Right lobe of liver (tissue), 6 donors: ENCODE data around the gene TANC2. TPM values are rescaled to one million over a fixed set of nuclear protein-coding genes. Genes with fewer than 3 reads are reported as not detected.
"Not testable (repeated sequence)": the region's sequence is repeated elsewhere in the genome, so short reads cannot be mapped to it uniquely, and the experiment has no call there.

Experiments used
- ATAC-seq, 4 donors: fragments of 200-7000 bp; cut with Tn5 transposase; one replicate each; pipeline ENCODE4 v1.9.1; 2020; ENCODE audit warnings: mild to moderate bottlenecking in 4 of 4, moderate library complexity in 4 of 4
- DNase-seq, 3 donors: peaks; one replicate each; pipeline ENCODE4 v3.0.0-alpha.2; 2020
- H3K27ac ChIP-seq, 3 donors: fragments of 200-600 bp; one replicate each; pipeline ENCODE4 v1.8.0; 2022
- H3K27me3 ChIP-seq, 2 donors: fragments of 200-600 bp; one replicate each; pipeline ENCODE4 v1.8.0; 2022
- H3K36me3 ChIP-seq, 4 donors: fragments of 200-600 bp; sonication (generic) in 1 of 4; one replicate each; pipeline versions ENCODE4 v1.5.1 to v1.8.0; 2017 to 2022; ENCODE audit warnings: control low read depth in 1 of 4
- H3K4me1 ChIP-seq, 4 donors: fragments of 200-600 bp; sonication (generic) in 1 of 4; one replicate each; pipeline versions ENCODE4 v1.5.1 to v1.8.0; 2017 to 2022; ENCODE audit warnings: control low read depth in 1 of 4
- H3K4me3 ChIP-seq, 3 donors: fragments of 200-600 bp; one replicate each; pipeline ENCODE4 v1.8.0; 2022
- H3K9me3 ChIP-seq, 4 donors: fragments of 200-600 bp; sonication (generic) in 1 of 4; one replicate each; pipeline versions ENCODE4 v1.5.1 to v1.8.0; 2017 to 2022; ENCODE audit warnings: control low read depth in 1 of 4
- CTCF ChIP-seq, 4 donors: fragments of 200-600 bp in 3 of 4; fragments of 450-650 bp in 1 of 4; IDR thresholded peaks; one replicate each; pipeline versions ENCODE4 v1.5.1 to v1.8.0; 2016 to 2022; ENCODE audit warnings: antibody characterized with exemption in 4 of 4, mild to moderate bottlenecking in 2 of 4
- POLR2A ChIP-seq: fragments of 450-650 bp; IDR thresholded peaks from one replicate; pipeline ENCODE4 v1.6.1; 2017; ENCODE audit warnings: antibody characterized with exemption, mild to moderate bottlenecking
- WGBS: methylation state at CpG from one replicate; pipeline ENCODE4 v1.1.6; 2018; ENCODE audit warnings: low coverage, low lambda C conversion rate; ENCODE audit not compliant: insufficient coverage; ENCODE audit errors: missing lambda C conversion rate; 5-methylcytosine and 5-hydroxymethylcytosine counted together
- intact Hi-C, 2 donors: fragments of 100-400 bp; cut with DNase I; formaldehyde crosslinking; loops; one replicate each; pipeline versions ENCODE4 v1.11.2 to v1.14.1; 2022
- total RNA-seq, 6 experiments: library from RNA; depleted of rRNA in 2 of 6; stranded (reverse); fragments of >200 nt in 2 of 6; fragmentation: NEBNext Ultra II Directional in 3 of 6; extraction: Animal tissue kit (Norgen Biotek cat#: 25700) in 3 of 6; gene quantifications; one replicate each; pipeline versions ENCODE4 v1.1.0 to v1.2.4, GENCODE V29; 2016 to 2023
- donor health status: DM: no; HTN: yes; CAD: no.
- donor health status: DM: no; HTN: no; CAD: no.
- donor health status: DM: no; HTN: no; CAD: no.
- donor health status: DM: no; HTN: yes; CAD: no.
- donor health status: DM: no; HTN: yes; CAD: no.

The TANC2 gene
- total RNA-seq, 6 experiments from 2014 or later = 3.1 to 10.3 (median 5.2) TPM

- DNase-seq (no peak), ATAC-seq (no peak)
- no peaks in the 10 kb centered on the region for H3K27me3 ChIP-seq
- no peak for TF ChIP-seq POLR2A
- TF ChIP-seq CTCF (IDR thresholded peaks at IDR 0.05) = no peak
- no peak overlapping the region for H3K27ac ChIP-seq
- intact Hi-C loops = no loop called here
- H3K4me3 ChIP-seq = no peak overlapping the region
- peaks cover 0 to 8% (median 4%) of the 10 kb centered on the region in 4 donors for H3K4me1 ChIP-seq
- no peaks in the 10 kb centered on the region for H3K36me3 ChIP-seq
- H3K9me3 ChIP-seq = no peaks in the 10 kb centered on the region
Observed at GRCh38 chr17:62970610-62971009, 4.6 kb downstream of the TANC2 start.

GRCh38 chr17:62971853-62972252 is 5.8 kb downstream of the TANC2 start:
- intact Hi-C loops = no loop called here
- Histone ChIP-seq H3K9me3 (no peaks in the 10 kb centered on the region), H3K4me3 (no peak overlapping the region), H3K27me3 (no peaks in the 10 kb centered on the region), H3K27ac (no peak overlapping the region), H3K4me1 (peaks cover 0 to 8% (median 4%) of the 10 kb centered on the region in 4 donors), H3K36me3 (no peaks in the 10 kb centered on the region)
- no peak for TF ChIP-seq CTCF (IDR thresholded peaks at IDR 0.05)
- no peak for TF ChIP-seq POLR2A
- WGBS = 76% methylated on average over 4 of the region's 4 CpGs
- DNase-seq (no peak), ATAC-seq (no peak)

GRCh38 chr17:62974788-62975187 is 8.8 kb downstream of the TANC2 start:
- no peaks in the 10 kb centered on the region for H3K9me3 ChIP-seq
- TF ChIP-seq CTCF (IDR thresholded peaks at IDR 0.05) (no peak), POLR2A (no peak)
- no peak for ATAC-seq
- WGBS = 80% methylated on average over 4 of the region's 4 CpGs
- no peaks in the 10 kb centered on the region for H3K4me1 ChIP-seq
- intact Hi-C loops = no loop called here
- H3K4me3 ChIP-seq = no peak overlapping the region
- H3K27ac ChIP-seq = no peak overlapping the region
- H3K36me3 ChIP-seq = no peaks in the 10 kb centered on the region
- DNase-seq = no peak
- H3K27me3 ChIP-seq = no peaks in the 10 kb centered on the region

- no peak for ATAC-seq
- TF ChIP-seq POLR2A = no peak
- no peak for TF ChIP-seq CTCF (IDR thresholded peaks at IDR 0.05)
- Histone ChIP-seq H3K9me3 (no peaks in the 10 kb centered on the region), H3K27me3 (no peaks in the 10 kb centered on the region), H3K27ac (no peak overlapping the region), H3K4me1 (no peaks in the 10 kb centered on the region), H3K36me3 (no peaks in the 10 kb centered on the region), H3K4me3 (no peak overlapping the region)
- DNase-seq = no peak
- intact Hi-C loops = no loop called here
- 78% methylated on average over 2 of the region's 2 CpGs for WGBS
Observed at GRCh38 chr17:62975206-62975605, 9.2 kb downstream of the TANC2 start.

GRCh38 chr17:62976643-62977231 is 10.7 kb downstream of the TANC2 start:
- H3K27me3 ChIP-seq = not testable (repeated sequence)

More at GRCh38 chr17:62976643-62977231, 10.7 kb downstream of the TANC2 start:
- H3K36me3 ChIP-seq, H3K4me3 ChIP-seq, H3K9me3 ChIP-seq, intact Hi-C loops, H3K4me1 ChIP-seq, H3K27ac ChIP-seq, ATAC-seq, DNase-seq: not testable (repeated sequence)
- WGBS = 78% methylated on average over 9 of the region's 9 CpGs
